Fibroblast of mammary gland (primary cell): ENCODE measurements around the gene ABCG8.
A peak's percentile ranks its signal among the peaks of the same experiment; 100 is the strongest.

ENCODE experiments used
- DNase-seq: peaks from one replicate; pipeline ENCODE4 v3.0.0-alpha.2; 2010; ENCODE audit warnings: low read depth
- H3K4me3 ChIP-seq: 2 replicates; pipeline ENCODE4 v1.5.1; 2011; ENCODE audit warnings: low read depth, mild to moderate bottlenecking, low read length, moderate library complexity; ENCODE audit not compliant: control insufficient read depth
- TF ChIP-seq, protein P1 (sequence below): conservative IDR thresholded peaks from 2 replicates; pipeline ENCODE4 v1.5.1; 2011; ENCODE audit warnings: low read depth, low read length, inconsistent platforms; ENCODE audit not compliant: control insufficient read depth, insufficient read depth

The ABCG8 gene

DNA sequence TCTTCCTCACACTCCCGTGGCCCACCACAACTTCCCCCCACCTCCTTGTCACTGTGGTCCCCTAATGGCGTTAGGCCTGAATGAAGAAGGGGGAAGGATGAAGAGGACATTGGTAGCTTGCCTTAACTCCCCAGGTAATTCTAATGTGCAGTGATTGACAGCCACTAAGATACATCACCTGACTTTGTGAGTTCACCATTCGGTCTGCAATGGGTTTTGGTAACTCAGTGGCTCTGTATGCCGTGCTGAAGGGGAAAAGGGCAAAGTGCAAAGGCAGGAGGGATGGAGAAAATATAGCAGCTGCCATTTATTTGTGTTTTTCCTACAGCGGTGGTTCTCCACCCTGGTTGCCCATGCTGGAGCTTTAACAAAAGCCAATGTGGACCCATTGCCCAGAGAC, 42.2 kb downstream of the ABCG8 start:
- H3K4me3 ChIP-seq, result no peak overlapping the region
- TF ChIP-seq, protein P1, sequence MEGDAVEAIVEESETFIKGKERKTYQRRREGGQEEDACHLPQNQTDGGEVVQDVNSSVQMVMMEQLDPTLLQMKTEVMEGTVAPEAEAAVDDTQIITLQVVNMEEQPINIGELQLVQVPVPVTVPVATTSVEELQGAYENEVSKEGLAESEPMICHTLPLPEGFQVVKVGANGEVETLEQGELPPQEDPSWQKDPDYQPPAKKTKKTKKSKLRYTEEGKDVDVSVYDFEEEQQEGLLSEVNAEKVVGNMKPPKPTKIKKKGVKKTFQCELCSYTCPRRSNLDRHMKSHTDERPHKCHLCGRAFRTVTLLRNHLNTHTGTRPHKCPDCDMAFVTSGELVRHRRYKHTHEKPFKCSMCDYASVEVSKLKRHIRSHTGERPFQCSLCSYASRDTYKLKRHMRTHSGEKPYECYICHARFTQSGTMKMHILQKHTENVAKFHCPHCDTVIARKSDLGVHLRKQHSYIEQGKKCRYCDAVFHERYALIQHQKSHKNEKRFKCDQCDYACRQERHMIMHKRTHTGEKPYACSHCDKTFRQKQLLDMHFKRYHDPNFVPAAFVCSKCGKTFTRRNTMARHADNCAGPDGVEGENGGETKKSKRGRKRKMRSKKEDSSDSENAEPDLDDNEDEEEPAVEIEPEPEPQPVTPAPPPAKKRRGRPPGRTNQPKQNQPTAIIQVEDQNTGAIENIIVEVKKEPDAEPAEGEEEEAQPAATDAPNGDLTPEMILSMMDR, result no peak
- no peak for DNase-seq

DNA sequence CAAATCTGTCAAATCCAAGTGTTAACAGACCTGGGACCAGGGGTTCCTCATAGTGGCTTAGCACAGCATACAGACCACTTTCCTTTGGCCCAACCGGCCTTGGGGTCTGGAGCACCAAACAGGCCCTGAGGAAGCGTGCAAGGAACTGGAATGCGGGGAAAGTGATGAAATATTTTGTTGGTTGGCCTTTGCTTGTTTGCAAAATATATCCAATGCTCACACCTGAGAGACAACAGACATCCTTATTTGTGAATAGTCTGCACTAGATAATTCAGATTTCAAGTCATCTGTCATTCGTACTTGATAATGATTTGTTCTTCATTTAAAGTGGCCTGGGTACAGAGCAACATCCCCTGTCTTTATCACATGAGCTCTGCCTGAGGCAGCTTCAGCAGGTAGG, 43.5 kb downstream of the ABCG8 start:
- no peak overlapping the region for H3K4me3 ChIP-seq
- TF ChIP-seq, protein P1, result no peak
- no peak for DNase-seq

DNA sequence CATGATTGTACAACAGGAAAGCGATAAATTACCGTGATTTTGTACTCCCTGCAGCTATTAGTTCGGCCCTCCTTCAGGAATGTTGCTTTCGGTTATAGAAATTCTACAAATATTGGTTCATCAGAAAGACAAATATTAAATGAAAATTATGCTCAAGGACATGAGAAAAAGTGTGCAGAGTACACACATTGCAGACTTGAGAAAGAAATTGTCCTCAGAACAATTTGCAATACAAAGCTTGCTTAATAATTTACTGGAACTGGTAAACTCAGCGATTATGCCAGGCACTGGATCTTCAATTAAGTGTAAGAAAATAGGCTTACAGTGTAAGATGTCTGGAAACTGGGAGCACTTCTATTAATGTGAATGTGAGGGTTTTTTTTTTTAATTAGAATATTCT, 45.9 kb downstream of the ABCG8 start:
- no peak overlapping the region for H3K4me3 ChIP-seq
- TF ChIP-seq, protein P1, result no peak
- no peak for DNase-seq

DNA sequence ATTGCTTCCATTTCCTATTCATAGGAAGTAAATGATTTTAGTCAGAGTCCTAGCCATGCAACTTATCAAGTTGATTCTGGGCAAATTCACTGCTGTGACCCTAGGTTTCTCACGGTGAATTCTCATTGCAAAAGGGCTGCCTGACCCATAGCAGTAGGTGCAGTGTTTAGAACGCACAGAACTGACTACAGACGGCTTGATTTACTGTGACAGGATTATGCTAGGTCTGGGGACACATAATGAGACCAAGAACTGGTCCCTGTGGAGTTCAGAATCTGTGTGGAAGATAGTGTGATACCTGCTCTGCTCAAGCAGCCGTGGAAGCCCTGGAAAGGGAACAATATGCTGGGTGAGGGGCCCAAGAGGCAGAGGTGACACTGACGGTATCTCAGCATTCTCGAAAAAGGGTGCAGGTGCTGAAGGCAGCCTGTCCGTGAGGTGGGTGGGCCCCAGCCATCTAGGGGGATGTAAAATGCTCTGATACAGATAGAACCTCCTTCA, 46.4 kb downstream of the ABCG8 start:
- H3K4me3 ChIP-seq, result no peak overlapping the region
- no peak for DNase-seq
- TF ChIP-seq, protein P1, result no peak

DNA sequence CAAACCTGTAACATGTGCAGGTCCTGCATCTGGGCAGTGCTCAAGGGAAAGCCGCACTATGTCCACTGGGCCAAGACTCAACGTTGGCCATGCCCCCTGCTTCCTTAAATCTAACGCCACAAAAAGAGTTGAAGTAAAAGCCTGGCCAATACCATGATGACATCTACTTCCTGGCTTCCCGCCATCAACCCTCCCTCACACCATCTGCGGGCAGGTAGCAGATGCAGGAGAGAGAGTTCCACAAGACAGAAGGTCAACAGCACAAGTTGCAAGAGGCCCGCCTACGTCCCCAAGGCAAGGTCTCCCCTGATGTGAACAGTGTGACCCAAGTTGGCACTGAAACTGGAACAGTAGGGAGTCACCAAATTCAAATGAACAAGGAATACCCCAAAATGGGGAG, 48.4 kb downstream of the ABCG8 start:
- DNase-seq, result no peak
- TF ChIP-seq, protein P1, result no peak
- no peak overlapping the region for H3K4me3 ChIP-seq

DNA sequence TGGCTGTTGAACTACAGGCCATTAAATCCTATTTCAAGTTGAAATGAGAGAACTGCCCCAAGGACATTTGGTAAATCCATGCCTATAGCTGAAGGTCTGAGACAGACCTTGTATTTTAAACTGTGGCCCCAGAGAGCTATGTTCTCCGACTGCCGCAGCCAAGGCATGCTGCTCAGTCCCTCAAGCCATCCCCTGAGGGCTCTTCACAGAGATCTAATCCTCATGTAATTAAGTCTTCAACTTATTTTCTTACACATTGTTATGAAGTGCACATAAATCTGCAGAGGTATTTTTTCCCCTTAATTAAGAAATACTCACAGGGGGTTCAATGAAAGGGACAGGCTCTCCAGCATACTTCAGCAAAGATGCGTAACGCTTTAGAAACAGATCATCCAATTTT, 50.6 kb downstream of the ABCG8 start:
- no peak for DNase-seq
- no peak overlapping the region for H3K4me3 ChIP-seq
- TF ChIP-seq, protein P1, result no peak

DNA sequence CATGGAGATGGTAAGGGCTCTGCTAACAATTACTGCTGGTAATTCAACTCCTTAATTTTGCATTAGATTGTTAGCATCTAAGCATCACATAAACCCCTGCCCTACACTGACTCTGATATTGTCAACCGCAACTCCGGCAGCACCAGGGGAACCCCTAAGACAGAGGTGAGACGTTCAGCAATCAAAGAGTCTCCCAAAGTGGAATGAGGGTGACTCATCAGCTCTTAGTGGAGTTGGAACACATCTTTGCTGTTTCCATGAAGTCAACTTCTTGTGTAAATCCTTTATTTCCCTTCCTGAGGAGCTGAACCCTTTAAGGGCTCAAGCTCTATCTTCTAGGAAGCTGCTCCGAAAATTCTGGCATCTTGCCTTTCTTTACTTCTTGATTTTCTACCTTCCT, 52.1 kb downstream of the ABCG8 start:
- TF ChIP-seq, protein P1, result no peak
- H3K4me3 ChIP-seq, result no peak overlapping the region
- peak; percentile 42 for DNase-seq
